Muscle layer of colon (tissue), 2 donors: ENCODE results near the gene VPS37C.

Experiments used
- H3K27ac ChIP-seq: one replicate; pipeline ENCODE4 v1.7.0; 2013; ENCODE audit warnings: low read depth, mild to moderate bottlenecking, low read length, moderate library complexity
- H3K27me3 ChIP-seq, 2 donors: one replicate each; pipeline ENCODE4 v1.7.0; 2013; ENCODE audit warnings: low read length in 2 of 2, mild to moderate bottlenecking in 2 of 2; ENCODE audit not compliant: insufficient read depth in 2 of 2, control insufficient read depth in 1 of 2
- H3K36me3 ChIP-seq: one replicate; pipeline ENCODE4 v1.7.0; 2013; ENCODE audit warnings: mild to moderate bottlenecking, low read length; ENCODE audit not compliant: insufficient read depth
- H3K4me1 ChIP-seq: one replicate; pipeline ENCODE4 v1.7.0; 2013; ENCODE audit warnings: mild to moderate bottlenecking, low read length; ENCODE audit not compliant: insufficient read depth
- H3K4me3 ChIP-seq, 2 donors: one replicate each; pipeline ENCODE4 v1.7.0; 2013; ENCODE audit warnings: low read length in 2 of 2, low read depth in 1 of 2, mild to moderate bottlenecking in 1 of 2, moderate library complexity in 1 of 2
- H3K9ac ChIP-seq: one replicate; pipeline ENCODE4 v1.7.0; 2013; ENCODE audit warnings: low read length
- H3K9me3 ChIP-seq: one replicate; pipeline ENCODE4 v1.7.0; 2013; ENCODE audit warnings: mild to moderate bottlenecking, low read length
- donor health status: abdominal sarcoma.
- donor health status: Adenocarcinoma of cecum.

The VPS37C gene

GRCh38 chr11:61119571-61119970, 41.7 kb downstream of the VPS37C start:
- Histone ChIP-seq H3K27me3 (no peaks in the 10 kb centered on the region), H3K4me3 (no peak overlapping the region), H3K9me3 (no peaks in the 10 kb centered on the region), H3K9ac (no peak overlapping the region), H3K36me3 (no peaks in the 10 kb centered on the region), H3K27ac (no peak overlapping the region), H3K4me1 (peaks cover 11% of the 10 kb centered on the region)

GRCh38 chr11:61119055-61119454, 42.2 kb downstream of the VPS37C start:
- Histone ChIP-seq H3K9me3 (no peaks in the 10 kb centered on the region), H3K9ac (no peak overlapping the region), H3K4me3 (no peak overlapping the region), H3K27ac (no peak overlapping the region), H3K27me3 (no peaks in the 10 kb centered on the region), H3K36me3 (no peaks in the 10 kb centered on the region), H3K4me1 (peaks cover 11% of the 10 kb centered on the region)

GRCh38 chr11:61118406-61118805, 42.8 kb downstream of the VPS37C start:
- Histone ChIP-seq H3K4me3 (no peak overlapping the region), H3K9ac (no peak overlapping the region), H3K9me3 (no peaks in the 10 kb centered on the region), H3K27ac (no peak overlapping the region), H3K4me1 (peaks cover 11% of the 10 kb centered on the region), H3K36me3 (no peaks in the 10 kb centered on the region), H3K27me3 (no peaks in the 10 kb centered on the region)

- Histone ChIP-seq H3K4me1 (peaks cover 11% of the 10 kb centered on the region), H3K9me3 (no peaks in the 10 kb centered on the region), H3K27me3 (no peaks in the 10 kb centered on the region), H3K4me3 (no peak overlapping the region), H3K36me3 (no peaks in the 10 kb centered on the region), H3K9ac (no peak overlapping the region), H3K27ac (no peak overlapping the region)
These were observed 43.2 kb downstream of the VPS37C start for GRCh38 chr11:61118004-61118403.

GRCh38 chr11:61117168-61117520, 44.1 kb downstream of the VPS37C start:
- no peak overlapping the region for H3K4me3 ChIP-seq
- H3K36me3 ChIP-seq: no peaks in the 10 kb centered on the region
- no peak overlapping the region for H3K9ac ChIP-seq
- H3K27ac ChIP-seq: no peak overlapping the region
- no peaks in the 10 kb centered on the region for H3K9me3 ChIP-seq
- no peaks in the 10 kb centered on the region for H3K27me3 ChIP-seq
- H3K4me1 ChIP-seq: peaks cover 11% of the 10 kb centered on the region

- Histone ChIP-seq H3K27me3 (no peaks in the 10 kb centered on the region), H3K9me3 (no peaks in the 10 kb centered on the region), H3K4me3 (no peak overlapping the region), H3K9ac (no peak overlapping the region), H3K4me1 (peaks cover 11% of the 10 kb centered on the region), H3K36me3 (no peaks in the 10 kb centered on the region), H3K27ac (no peak overlapping the region)
These were observed 44.6 kb downstream of the VPS37C start for GRCh38 chr11:61116426-61117167.

- no peaks in the 10 kb centered on the region for H3K27me3 ChIP-seq
- H3K27ac ChIP-seq: no peak overlapping the region
- H3K9me3 ChIP-seq: no peaks in the 10 kb centered on the region
- H3K9ac ChIP-seq: no peak overlapping the region
- H3K4me1 ChIP-seq: peaks cover 6% of the 10 kb centered on the region
- H3K4me3 ChIP-seq: no peak overlapping the region
- no peaks in the 10 kb centered on the region for H3K36me3 ChIP-seq
These were observed 45.6 kb downstream of the VPS37C start for GRCh38 chr11:61115498-61116224.

GRCh38 chr11:61114913-61115312, 46.3 kb downstream of the VPS37C start:
- H3K4me1 ChIP-seq: no peaks in the 10 kb centered on the region
- H3K4me3 ChIP-seq: no peak overlapping the region
- H3K9ac ChIP-seq: no peak overlapping the region
- no peaks in the 10 kb centered on the region for H3K27me3 ChIP-seq
- H3K36me3 ChIP-seq: no peaks in the 10 kb centered on the region
- no peak overlapping the region for H3K27ac ChIP-seq
- no peaks in the 10 kb centered on the region for H3K9me3 ChIP-seq

- no peak overlapping the region for H3K4me3 ChIP-seq
- no peaks in the 10 kb centered on the region for H3K9me3 ChIP-seq
- H3K27ac ChIP-seq: no peak overlapping the region
- no peaks in the 10 kb centered on the region for H3K36me3 ChIP-seq
- H3K27me3 ChIP-seq: no peaks in the 10 kb centered on the region
- H3K4me1 ChIP-seq: no peaks in the 10 kb centered on the region
- no peak overlapping the region for H3K9ac ChIP-seq
These were observed 48.0 kb downstream of the VPS37C start for GRCh38 chr11:61113201-61113600.

- Histone ChIP-seq H3K27me3 (no peaks in the 10 kb centered on the region), H3K4me1 (no peaks in the 10 kb centered on the region), H3K4me3 (no peak overlapping the region), H3K9ac (no peak overlapping the region), H3K9me3 (no peaks in the 10 kb centered on the region), H3K36me3 (no peaks in the 10 kb centered on the region), H3K27ac (no peak overlapping the region)
These were observed 48.7 kb downstream of the VPS37C start for GRCh38 chr11:61112575-61112974.

- Histone ChIP-seq H3K36me3 (no peaks in the 10 kb centered on the region), H3K9ac (no peak overlapping the region), H3K27me3 (no peaks in the 10 kb centered on the region), H3K4me3 (no peak overlapping the region), H3K9me3 (no peaks in the 10 kb centered on the region), H3K4me1 (no peaks in the 10 kb centered on the region), H3K27ac (no peak overlapping the region)
These were observed 49.3 kb downstream of the VPS37C start for GRCh38 chr11:61111786-61112517.
